ENCODE results near the gene FOXL3.

FOXL3 gene

DNA sequence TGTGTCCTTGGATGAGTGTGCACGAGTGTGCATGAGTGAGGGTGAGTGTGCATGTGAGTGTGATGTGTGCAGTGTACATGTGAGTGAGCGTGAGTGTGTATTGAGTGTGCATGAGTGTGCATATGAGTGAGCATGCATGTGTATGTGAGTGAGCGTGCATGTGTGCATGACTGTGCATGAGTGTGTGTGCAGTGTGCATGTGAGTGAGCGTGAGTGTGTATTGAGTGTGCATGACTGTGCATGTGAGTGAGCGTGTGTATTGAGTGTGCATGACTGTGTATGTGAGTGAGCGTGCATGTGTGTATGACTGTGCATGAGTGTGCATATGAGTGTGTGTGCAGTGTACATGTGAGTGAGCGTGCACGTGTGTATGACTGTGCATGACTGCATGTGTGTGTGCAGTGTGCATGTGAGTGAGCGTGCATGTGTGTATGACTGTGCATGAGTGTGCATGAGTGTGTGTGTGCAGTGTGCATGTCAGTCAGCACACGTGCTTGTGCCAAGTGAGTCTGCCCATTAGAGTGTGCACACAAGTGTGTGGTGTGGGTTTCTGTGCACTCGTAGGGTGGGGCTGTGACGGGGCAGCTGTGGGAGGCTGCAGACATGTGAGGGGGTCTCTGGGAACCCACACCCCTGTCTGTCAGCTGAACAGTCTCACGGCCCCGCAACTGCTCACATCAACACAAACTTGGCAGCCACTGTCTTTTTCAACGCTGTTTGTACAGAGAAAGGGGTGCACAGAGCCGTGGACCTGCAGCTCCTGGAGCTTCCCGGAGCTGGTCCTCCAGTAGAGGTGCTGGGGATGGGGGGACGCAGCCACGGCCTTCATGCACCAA lies 14.8 kb downstream of the FOXL3 start:
- TF ChIP-seq EGR1 (IDR thresholded peaks at IDR 0.05), result no peak
- TF ChIP-seq YY1 (IDR thresholded peaks at IDR 0.05; ENCODE audit: low read depth), result no peak
- TF ChIP-seq TAF1 (IDR thresholded peaks at IDR 0.05; ENCODE audit: low read depth), result no peak
- TF ChIP-seq, protein P1, sequence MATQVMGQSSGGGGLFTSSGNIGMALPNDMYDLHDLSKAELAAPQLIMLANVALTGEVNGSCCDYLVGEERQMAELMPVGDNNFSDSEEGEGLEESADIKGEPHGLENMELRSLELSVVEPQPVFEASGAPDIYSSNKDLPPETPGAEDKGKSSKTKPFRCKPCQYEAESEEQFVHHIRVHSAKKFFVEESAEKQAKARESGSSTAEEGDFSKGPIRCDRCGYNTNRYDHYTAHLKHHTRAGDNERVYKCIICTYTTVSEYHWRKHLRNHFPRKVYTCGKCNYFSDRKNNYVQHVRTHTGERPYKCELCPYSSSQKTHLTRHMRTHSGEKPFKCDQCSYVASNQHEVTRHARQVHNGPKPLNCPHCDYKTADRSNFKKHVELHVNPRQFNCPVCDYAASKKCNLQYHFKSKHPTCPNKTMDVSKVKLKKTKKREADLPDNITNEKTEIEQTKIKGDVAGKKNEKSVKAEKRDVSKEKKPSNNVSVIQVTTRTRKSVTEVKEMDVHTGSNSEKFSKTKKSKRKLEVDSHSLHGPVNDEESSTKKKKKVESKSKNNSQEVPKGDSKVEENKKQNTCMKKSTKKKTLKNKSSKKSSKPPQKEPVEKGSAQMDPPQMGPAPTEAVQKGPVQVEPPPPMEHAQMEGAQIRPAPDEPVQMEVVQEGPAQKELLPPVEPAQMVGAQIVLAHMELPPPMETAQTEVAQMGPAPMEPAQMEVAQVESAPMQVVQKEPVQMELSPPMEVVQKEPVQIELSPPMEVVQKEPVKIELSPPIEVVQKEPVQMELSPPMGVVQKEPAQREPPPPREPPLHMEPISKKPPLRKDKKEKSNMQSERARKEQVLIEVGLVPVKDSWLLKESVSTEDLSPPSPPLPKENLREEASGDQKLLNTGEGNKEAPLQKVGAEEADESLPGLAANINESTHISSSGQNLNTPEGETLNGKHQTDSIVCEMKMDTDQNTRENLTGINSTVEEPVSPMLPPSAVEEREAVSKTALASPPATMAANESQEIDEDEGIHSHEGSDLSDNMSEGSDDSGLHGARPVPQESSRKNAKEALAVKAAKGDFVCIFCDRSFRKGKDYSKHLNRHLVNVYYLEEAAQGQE (IDR thresholded peaks at IDR 0.05; ENCODE audit: low read depth), result no peak
- no peak for TF ChIP-seq TCF12 (IDR thresholded peaks at IDR 0.05; ENCODE audit: low read depth)
- TF ChIP-seq, protein P2, sequence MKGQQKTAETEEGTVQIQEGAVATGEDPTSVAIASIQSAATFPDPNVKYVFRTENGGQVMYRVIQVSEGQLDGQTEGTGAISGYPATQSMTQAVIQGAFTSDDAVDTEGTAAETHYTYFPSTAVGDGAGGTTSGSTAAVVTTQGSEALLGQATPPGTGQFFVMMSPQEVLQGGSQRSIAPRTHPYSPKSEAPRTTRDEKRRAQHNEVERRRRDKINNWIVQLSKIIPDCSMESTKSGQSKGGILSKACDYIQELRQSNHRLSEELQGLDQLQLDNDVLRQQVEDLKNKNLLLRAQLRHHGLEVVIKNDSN (IDR thresholded peaks at IDR 0.05), result no peak
- no peak for TF ChIP-seq CREB1 (IDR thresholded peaks at IDR 0.05; ENCODE audit: low read depth)
- no peak for TF ChIP-seq EP300 (IDR thresholded peaks at IDR 0.05; ENCODE audit: borderline replicate concordance)
- no peak for TF ChIP-seq RAD21 (IDR thresholded peaks at IDR 0.05; ENCODE audit: low read depth)
- TF ChIP-seq ZBTB7A (IDR thresholded peaks at IDR 0.05; ENCODE audit: low read depth), result no peak
- no peak for TF ChIP-seq NFIC (IDR thresholded peaks at IDR 0.05)
- no peak for TF ChIP-seq FOXM1 (IDR thresholded peaks at IDR 0.05; ENCODE audit: borderline replicate concordance, low read depth)
- TF ChIP-seq, protein P3, sequence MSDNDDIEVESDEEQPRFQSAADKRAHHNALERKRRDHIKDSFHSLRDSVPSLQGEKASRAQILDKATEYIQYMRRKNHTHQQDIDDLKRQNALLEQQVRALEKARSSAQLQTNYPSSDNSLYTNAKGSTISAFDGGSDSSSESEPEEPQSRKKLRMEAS (IDR thresholded peaks at IDR 0.05), result no peak
- TF ChIP-seq TEAD4 (IDR thresholded peaks at IDR 0.05), result no peak
- no peak for TF ChIP-seq CEBPB (IDR thresholded peaks at IDR 0.05)

DNA sequence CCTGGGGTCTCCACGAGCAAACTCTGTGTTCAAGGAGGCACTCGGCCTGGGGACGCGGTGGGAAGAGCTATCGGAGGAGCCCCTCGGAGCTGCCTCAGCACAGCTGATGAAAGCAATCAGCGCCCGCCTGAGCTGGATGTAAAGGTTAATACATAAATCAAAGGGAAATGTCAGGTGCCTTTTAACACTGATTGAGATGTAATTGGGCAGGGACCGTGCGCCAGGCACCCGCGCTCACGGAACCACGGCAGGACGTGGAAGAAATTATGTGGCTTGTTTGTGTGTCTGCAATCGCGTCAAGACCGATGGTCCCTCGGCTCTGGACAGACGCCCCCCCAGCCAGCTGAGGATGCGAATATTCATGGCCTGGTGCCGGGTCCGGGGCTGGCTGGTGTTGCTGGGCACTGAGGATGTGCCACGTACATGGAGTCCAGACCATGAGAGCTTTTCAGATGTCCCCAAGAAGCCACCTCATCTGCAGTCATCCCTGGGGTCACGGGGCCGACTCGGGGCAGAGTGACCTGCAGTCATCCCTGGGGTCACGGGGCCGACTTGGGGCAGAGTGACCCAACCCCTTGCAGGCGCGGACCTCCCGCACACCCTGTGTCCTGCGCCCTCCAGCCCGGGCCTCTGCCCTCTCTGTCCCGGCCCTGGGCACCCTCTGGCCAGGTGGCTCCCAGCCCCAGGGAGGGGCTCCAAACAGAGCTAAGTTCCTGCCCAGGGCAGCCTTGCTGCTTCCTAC lies 15.6 kb downstream of the FOXL3 start:
- TF ChIP-seq TAF1 (IDR thresholded peaks at IDR 0.05; ENCODE audit: low read depth), result no peak
- TF ChIP-seq, protein P2 (IDR thresholded peaks at IDR 0.05), result no peak
- TF ChIP-seq EP300 (IDR thresholded peaks at IDR 0.05; ENCODE audit: borderline replicate concordance), result no peak
- TF ChIP-seq, protein P1 (IDR thresholded peaks at IDR 0.05; ENCODE audit: low read depth), result no peak
- no peak for TF ChIP-seq ZBTB7A (IDR thresholded peaks at IDR 0.05; ENCODE audit: low read depth)
- no peak for TF ChIP-seq YY1 (IDR thresholded peaks at IDR 0.05; ENCODE audit: low read depth)
- no peak for TF ChIP-seq TEAD4 (IDR thresholded peaks at IDR 0.05)
- TF ChIP-seq NFIC (IDR thresholded peaks at IDR 0.05), result no peak

DNA sequence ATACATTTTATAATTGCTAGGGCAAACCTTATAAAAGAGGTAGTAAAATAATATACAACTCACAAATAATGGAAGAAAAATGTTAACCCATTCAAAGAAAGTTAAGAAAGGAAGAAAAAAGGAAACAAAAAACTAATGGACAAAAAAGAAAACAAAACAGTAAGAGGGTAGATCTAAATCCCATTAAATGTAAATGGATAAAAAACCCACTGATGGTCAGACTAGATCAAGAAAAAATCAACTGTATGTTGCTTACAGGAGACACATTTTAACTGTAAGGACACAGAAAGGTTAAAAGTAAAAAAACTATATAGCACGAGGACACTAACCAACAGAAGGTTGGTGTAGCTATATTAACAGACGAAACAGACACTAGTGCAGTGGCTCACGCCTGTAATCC lies 18.0 kb downstream of the FOXL3 start:
- TF ChIP-seq, protein P2 (IDR thresholded peaks at IDR 0.05), result no peak
- TF ChIP-seq FOXM1 (IDR thresholded peaks at IDR 0.05; ENCODE audit: borderline replicate concordance, low read depth) (no peak), TCF12 (IDR thresholded peaks at IDR 0.05; ENCODE audit: low read depth) (no peak), TEAD4 (IDR thresholded peaks at IDR 0.05) (no peak), CREB1 (IDR thresholded peaks at IDR 0.05; ENCODE audit: low read depth) (no peak), CEBPB (IDR thresholded peaks at IDR 0.05) (no peak), TAF1 (IDR thresholded peaks at IDR 0.05; ENCODE audit: low read depth) (no peak), EGR1 (IDR thresholded peaks at IDR 0.05) (no peak), RAD21 (IDR thresholded peaks at IDR 0.05; ENCODE audit: low read depth) (no peak)

DNA sequence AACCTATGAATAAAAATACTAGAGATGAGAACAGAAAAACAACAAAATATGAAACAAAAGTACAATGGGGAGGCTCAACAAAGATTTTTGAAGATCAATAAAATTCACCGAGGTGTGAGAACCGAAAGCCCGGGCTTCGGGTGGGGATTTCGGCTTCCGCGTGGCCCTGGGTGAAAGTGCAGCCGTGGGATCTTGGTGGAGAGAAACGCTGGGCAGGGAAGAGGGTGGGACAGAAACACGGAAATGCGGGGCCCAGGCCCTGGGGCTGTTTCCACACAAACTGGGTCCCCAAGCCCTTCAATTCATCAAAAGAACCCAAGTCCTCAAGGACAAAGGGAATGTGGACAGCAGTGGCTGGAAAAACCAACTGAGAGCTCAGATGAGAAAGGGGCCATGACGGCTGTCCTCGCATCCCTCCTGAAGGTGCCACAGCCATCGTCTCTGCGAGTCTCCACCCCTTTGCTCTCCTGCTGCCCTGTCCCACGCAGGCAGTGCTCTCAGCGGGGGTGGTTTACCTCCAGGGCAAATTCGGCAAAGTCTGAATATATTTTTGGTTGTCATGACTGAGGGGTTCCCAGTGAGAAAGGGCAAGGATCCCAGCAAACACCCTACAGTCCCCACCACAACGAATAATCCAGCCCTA lies 19.7 kb downstream of the FOXL3 start:
- TF ChIP-seq YY1 (IDR thresholded peaks at IDR 0.05; ENCODE audit: low read depth) (no peak), NFIC (IDR thresholded peaks at IDR 0.05) (no peak), TAF1 (IDR thresholded peaks at IDR 0.05; ENCODE audit: low read depth) (no peak), CEBPB (IDR thresholded peaks at IDR 0.05) (no peak), EGR1 (IDR thresholded peaks at IDR 0.05) (no peak), ZBTB7A (IDR thresholded peaks at IDR 0.05; ENCODE audit: low read depth) (no peak), FOXM1 (IDR thresholded peaks at IDR 0.05; ENCODE audit: borderline replicate concordance, low read depth) (no peak), EP300 (IDR thresholded peaks at IDR 0.05; ENCODE audit: borderline replicate concordance) (no peak), RAD21 (IDR thresholded peaks at IDR 0.05; ENCODE audit: low read depth) (no peak), TEAD4 (IDR thresholded peaks at IDR 0.05) (no peak), CREB1 (IDR thresholded peaks at IDR 0.05; ENCODE audit: low read depth) (no peak), TCF12 (IDR thresholded peaks at IDR 0.05; ENCODE audit: low read depth) (no peak)
- TF ChIP-seq, protein P2 (IDR thresholded peaks at IDR 0.05), result no peak
- TF ChIP-seq, protein P1 (IDR thresholded peaks at IDR 0.05; ENCODE audit: low read depth), result no peak
- TF ChIP-seq, protein P3 (IDR thresholded peaks at IDR 0.05), result no peak
